Dermis microvascular lymphatic vessel endothelial cell (primary cell): Measurements from ENCODE around the gene LSR. TPM values are rescaled to one million over a fixed set of nuclear protein-coding genes. Genes with fewer than 3 reads are reported as not detected.

Experiments
- DNase-seq, 2 donors: peaks; one replicate each; pipeline versions ENCODE4 v3.0.0 to v3.0.0-alpha.2; 2010; ENCODE audit warnings: low read depth in 2 of 2
- total RNA-seq: library from RNA; depleted of rRNA; stranded (reverse); fragments of >200 nt; gene quantifications from 2 replicates; pipeline ENCODE4 v1.2.1, GENCODE V29; 2014

Gene LSR
- total RNA-seq, 1 donor from 2014 or later: 0.26 TPM

DNA sequence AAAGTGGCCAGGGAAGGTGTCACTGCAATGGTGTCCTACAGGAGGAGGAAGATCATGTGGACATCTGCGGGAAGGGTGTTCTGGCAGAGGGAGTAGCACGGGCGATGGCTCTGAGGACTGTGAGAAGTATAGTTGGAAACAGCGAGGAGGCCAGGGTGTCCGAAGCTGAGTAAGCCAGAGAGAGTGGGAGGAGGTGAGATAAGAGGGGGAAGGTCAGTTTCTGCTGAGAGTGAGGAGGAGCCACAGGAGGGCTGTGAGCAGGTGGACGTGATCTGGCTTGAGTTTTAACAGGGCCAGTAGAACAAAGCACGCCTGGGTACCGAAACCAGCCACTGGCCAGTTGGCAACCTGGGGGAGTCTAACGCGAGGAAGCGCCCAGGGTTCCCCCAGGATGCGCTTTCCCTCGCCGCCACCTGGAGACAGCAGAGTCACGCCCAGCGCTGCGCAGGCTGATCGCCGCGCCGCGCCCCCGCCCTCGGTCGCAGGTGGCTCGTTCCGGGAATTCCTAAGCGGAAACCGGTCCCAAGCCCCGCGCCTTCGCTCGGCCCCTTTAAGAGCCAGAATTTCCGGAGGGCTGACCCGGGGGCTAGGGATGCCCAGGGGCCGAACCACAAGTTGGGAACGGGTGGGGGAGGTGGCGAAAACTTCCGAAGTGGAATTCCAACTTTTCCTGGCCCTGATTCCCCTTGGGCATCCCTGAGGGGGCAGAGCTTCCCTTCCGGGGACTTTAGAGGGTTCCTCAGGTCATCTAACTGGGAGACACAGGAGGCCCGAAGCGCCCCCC lies 1.1 kb upstream of the LSR start:
- no peak for DNase-seq

- no peak for DNase-seq
These were observed 495 bp downstream of the LSR start for GRCh38 chr19:35249146-35249847.

DNA sequence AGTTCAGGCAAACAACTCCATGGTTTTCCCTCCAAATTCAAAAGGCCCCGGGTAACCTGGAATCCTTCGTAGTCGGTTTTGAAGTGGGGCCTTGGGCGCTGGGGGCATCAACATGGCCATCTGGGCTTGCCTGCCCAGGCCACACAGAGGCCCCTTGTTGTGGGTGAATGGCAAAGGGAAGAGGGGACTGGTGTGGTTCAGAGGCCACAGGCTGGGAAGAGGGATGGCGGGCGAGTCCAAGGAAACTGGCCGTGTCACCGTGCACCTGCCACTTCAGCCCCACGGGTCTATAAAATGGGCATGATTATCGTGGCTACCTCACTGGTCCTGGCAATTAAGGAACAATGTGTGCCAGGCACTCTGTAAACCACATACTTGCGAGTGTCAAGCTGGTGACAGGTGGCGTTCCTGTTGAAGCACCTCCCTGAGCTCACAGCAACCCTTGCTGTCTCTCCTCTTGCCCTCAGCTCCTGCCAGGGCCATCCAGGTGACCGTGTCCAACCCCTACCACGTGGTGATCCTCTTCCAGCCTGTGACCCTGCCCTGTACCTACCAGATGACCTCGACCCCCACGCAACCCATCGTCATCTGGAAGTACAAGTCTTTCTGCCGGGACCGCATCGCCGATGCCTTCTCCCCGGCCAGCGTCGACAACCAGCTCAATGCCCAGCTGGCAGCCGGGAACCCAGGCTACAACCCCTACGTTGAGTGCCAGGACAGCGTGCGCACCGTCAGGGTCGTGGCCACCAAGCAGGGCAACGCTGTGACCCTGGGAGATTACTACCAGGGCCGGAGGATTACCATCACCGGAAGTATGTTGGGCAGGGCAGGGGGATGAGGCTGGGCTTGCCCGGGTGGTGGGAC lies 1.3 kb downstream of the LSR start:
- no peak for DNase-seq

DNA sequence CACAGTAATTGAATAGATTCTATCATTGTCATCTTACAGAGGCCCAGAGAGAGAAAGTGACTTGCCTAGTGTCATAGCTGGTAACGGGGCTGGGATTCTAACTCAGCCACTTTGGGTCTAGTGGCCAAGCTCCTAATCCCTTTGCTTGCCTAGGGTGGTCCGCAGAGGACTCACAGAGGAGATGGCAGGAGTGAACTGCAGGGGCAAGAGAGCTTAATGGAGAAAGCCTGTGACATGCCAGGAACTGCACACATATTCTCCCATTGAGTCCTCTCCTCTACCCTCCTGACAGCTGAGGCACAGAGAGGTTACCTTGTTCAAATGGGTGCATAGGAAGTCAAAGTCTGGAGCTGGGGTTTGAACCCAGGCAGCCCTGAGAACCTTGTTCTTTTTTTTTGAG lies 2.7 kb downstream of the LSR start:
- no peak for DNase-seq

GRCh38 chr19:35253316-35254286 lies 4.8 kb downstream of the LSR start:
- DNase-seq: peak; percentile 16 to 27

DNA sequence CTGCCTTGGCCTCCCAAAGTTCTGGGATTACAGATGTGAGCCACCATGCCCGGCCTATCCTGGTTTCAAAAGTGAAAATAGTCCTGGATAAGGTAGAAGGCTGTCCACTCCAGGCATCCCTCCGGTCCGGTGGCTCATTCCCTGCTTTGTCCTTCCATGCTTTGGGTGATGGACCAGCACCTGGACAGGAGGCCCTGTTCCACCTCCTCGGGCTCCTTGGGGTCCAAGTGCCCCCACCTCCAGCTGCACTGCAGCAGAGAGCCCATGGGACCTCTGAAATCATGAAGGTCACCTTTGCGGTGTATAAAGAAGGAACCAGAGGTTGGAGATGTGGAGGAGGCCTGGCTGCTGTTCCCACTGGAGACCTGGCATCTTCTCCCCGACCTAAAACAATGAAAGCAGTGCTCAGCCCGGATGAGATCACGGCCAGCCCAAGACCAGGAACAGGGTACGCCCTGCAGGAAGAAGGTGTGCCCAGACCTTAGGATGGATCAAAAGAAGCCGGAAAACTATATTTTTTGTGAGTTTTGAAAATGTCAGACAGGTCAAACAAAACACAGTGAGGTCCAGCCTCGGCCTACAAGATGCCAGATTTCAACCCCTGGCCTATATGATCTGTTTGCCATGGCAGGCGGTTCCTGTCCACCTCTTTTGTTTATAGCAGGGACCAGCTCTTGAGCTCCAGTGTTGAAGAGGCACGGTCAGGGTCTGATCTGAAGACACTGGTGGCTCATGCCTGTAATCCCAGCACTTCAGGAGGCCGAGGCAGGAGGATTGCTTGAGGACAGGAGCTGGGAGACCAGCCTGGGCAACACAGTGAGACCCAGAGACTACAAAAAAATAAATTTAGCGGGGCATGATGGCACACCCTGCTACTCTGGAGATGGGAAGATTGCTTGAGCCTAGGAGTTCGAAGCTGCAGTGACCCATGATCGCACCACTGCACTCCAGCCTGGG lies 5.8 kb downstream of the LSR start:
- no peak for DNase-seq

- DNase-seq: no peak
These were observed 7.8 kb downstream of the LSR start for GRCh38 chr19:35256566-35256965.

DNA sequence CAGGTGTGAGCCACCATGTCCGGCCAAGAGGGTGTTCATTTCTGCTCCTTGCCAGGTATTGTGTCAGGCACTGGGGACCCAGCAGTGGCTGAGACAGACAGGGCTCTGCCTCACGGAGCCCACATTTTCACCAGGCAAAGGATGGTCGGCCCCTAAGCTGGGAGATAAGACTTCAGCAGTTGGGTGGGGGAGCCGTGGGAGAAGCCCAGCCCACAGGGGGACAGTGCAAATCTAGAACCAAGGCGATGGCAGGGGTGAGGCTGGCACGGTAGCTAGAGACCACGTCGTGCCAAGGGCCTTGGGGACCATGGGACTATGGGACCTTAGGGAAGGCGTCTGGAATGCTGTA lies 8.3 kb downstream of the LSR start:
- no peak for DNase-seq

DNA sequence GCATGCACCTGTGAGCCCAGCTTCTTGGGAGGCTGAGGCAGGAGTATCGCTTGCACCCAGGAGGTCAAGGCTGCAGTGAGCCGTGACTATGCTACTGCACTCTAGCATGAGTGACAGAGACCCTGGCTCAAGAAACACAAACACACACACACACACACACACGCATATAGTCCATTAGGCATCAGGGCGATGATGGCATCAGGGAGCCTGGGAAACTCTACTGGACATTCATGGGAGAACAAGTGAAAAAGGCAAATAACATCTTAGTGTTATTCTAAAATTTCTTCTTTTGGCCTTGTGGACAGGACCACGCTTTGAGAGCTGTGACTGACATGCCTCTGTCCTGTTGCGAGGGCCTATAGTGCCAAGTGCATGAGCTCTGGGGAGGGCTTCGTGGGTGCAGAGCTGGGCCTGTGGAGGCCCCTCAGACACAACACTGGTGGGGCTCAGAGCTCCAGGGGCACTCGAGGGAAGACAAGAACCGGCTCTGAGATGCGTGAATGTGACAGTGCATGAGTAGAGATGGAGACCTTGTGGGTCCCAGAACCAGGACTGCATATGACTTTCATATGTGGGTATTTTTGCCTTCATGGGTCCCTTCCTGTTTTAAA lies 12.0 kb downstream of the LSR start:
- no peak for DNase-seq

DNA sequence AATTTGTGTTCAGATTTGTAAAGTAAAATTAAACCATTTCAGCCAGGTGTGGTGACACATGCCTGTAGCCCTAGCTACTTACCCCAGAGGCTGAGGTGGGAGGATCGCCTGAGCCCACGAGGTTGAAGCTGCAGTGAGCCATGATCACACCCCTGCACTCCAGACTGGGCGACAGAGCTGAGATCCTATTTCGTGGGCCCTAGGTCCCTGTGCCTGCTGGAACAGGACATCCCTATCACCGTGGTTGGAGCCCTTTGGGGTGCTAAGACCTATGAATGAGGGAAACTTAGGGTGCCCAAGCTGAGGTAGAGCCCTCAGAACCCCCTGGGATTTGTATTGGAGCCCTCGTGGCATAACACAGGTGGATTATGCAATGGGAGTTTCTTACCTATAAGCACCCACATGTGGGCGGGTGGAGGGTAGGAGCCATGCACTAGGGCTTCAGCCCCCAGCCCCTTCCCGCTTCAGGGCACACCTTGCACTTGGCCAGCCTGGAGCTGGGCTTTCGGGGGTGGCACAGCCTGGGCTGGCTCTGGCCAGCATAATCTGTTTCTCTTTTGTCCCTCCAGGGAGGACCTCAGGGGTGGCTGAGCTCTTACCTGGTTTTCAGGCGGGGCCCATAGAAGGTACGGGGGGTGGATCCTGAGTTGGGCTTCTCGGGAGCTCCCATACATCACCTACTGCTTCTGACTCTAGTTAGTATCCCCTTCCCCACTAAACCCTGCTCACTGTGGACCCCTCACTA lies 12.7 kb downstream of the LSR start:
- DNase-seq: no peak

GRCh38 chr19:35262101-35262761 lies 13.4 kb downstream of the LSR start:
- no peak for DNase-seq

- no peak for DNase-seq
These were observed 15.7 kb downstream of the LSR start for GRCh38 chr19:35264268-35265125.

- no peak for DNase-seq
These were observed 16.5 kb downstream of the LSR start for GRCh38 chr19:35265126-35265899.

DNA sequence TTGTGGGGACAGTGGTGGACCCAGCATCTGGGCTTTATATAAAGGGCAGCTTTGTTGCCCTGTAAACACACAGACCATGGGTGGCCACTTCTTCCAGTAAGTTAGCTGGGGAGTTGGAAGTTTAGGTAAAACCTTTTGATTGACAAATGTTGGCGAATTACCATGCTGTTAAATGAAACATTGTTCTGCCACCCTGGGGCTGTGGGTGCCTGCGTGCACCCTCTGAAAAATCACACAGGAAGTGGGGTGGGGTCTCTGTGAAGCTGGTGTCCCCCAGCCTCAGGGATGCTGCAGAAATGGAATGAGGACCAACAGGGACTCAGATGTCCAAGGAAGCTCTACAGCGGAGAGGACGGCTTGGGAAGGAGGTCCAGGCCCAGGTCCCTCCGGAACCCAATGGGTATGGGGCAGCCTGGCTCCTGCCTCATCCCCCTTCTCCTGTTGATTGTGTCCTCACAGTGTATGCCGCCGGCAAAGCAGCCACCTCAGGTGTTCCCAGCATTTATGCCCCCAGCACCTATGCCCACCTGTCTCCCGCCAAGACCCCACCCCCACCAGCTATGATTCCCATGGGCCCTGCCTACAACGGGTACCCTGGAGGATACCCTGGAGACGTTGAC lies 17.2 kb downstream of the LSR start:
- no peak for DNase-seq

DNA sequence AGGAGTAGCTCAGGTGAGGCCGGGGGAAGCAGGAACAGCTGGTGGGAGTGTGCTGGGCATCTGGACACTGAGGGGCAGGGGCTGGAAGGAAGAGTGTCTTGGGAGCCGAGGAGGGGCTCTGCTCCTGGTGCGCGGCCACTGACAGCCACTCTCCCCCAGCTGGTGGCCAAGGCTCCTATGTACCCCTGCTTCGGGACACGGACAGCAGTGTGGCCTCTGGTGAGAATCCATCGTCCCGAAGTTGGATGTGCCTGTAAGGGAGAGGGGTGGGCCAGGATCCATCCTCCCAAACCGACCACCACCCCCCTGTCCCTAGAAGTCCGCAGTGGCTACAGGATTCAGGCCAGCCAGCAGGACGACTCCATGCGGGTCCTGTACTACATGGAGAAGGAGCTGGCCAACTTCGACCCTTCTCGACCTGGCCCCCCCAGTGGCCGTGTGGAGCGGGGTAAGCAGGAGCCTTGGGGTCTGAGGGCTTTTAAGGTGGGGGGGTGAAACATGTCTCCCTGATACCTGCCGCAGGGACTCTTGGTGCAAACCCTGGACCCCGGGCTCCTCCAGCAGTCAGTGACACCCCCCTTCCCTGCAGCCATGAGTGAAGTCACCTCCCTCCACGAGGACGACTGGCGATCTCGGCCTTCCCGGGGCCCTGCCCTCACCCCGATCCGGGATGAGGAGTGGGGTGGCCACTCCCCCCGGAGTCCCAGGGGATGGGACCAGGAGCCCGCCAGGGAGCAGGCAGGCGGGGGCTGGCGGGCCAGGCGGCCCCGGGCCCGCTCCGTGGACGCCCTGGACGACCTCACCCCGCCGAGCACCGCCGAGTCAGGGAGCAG lies 17.9 kb downstream of the LSR start:
- DNase-seq: peak in 1 of 2 donors; percentile 8
